ENCODE data around the gene SCRN1. TPM values are rescaled to one million over a fixed set of nuclear protein-coding genes. Genes with fewer than 3 reads are reported as not detected.

Gene SCRN1
- total RNA-seq, 6 donors from 2014 or later = 13.3 to 45.5 (median 30.5) TPM

DNA sequence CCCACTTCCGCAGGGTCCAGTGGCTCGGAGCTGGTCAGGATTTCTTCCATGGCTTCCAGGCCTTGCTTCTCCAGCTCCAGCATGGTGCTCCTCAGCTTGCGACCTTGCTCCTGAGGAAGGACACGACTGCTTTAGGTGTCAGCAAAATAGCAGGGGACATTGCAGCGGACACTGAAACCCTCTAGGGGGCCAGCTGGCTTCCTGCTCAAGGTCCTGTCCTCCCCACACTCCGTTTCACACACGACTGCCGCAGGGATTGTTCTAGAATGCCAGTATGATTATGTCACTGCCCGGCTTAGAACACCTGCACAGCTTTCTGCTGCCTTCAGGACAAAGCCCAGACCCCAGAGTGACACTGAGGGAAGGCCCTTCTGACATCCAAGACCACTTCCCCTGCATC is 65.6 kb downstream of the SCRN1 start:
- Histone ChIP-seq H3K9me3 (no peaks in the 10 kb centered on the region), H3K27me3 (no peaks in the 10 kb centered on the region), H3K36me3 (peaks cover 0 to 17% (median 0%) of the 10 kb centered on the region in 4 donors), H3K4me1 (no peaks in the 10 kb centered on the region), H3K4me3 (no peak overlapping the region), H3K27ac (no peak overlapping the region)
- TF ChIP-seq, protein P1, sequence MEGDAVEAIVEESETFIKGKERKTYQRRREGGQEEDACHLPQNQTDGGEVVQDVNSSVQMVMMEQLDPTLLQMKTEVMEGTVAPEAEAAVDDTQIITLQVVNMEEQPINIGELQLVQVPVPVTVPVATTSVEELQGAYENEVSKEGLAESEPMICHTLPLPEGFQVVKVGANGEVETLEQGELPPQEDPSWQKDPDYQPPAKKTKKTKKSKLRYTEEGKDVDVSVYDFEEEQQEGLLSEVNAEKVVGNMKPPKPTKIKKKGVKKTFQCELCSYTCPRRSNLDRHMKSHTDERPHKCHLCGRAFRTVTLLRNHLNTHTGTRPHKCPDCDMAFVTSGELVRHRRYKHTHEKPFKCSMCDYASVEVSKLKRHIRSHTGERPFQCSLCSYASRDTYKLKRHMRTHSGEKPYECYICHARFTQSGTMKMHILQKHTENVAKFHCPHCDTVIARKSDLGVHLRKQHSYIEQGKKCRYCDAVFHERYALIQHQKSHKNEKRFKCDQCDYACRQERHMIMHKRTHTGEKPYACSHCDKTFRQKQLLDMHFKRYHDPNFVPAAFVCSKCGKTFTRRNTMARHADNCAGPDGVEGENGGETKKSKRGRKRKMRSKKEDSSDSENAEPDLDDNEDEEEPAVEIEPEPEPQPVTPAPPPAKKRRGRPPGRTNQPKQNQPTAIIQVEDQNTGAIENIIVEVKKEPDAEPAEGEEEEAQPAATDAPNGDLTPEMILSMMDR (IDR thresholded peaks at IDR 0.05) = no peak
- TF ChIP-seq EP300 (IDR thresholded peaks at IDR 0.05) (no peak), POLR2A (IDR thresholded peaks at IDR 0.05) (no peak), POLR2AphosphoS5 (IDR thresholded peaks at IDR 0.05) (no peak)
- WGBS, 2 donors = 78 to 100% methylated on average over 2 to 9 of the region's 9 CpGs
- DNase-seq (no peak), ATAC-seq (ENCODE audit: low FRiP score in 2 of 2) (no peak)

DNA sequence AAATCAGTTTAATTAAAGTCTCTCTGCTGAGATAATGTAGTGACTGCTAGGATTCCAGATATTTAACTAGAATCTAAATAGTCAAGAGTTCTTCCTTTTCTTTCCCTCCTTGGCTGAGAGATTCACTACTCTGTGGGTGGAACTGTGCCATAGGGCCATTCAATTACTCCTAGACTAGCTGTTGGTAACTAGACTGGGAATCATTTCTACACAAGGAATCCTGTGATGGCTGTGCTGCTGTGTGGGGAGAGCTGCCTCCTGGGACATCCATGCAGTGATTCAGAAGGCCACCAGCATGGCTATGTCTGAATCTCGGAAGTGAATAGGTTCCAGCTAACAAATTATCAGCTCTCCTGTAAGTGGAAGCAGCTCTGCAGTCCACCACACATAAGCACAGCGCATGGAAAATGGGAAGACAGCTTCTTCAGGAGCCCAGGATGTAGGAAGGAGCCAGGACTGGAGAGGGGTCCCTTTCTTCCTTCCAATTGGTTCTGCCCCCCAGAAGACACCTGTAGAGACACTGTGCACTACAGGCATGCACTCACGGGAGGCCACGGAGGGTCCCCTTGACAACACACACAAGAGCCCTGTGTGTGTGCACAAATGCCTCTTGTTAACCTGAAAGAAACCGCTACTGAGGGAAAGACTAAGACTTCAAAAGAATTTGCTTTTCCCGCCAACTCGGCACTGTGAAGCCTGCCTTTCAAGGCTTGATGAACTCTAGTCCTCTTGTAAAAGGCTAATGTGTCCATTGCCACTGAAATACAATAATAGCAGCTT is 66.5 kb downstream of the SCRN1 start:
- Histone ChIP-seq H3K27me3 (no peaks in the 10 kb centered on the region), H3K4me1 (no peaks in the 10 kb centered on the region), H3K9me3 (no peaks in the 10 kb centered on the region), H3K27ac (no peak overlapping the region), H3K36me3 (peaks cover 0 to 17% (median 0%) of the 10 kb centered on the region in 4 donors), H3K4me3 (no peak overlapping the region)
- TF ChIP-seq POLR2A (IDR thresholded peaks at IDR 0.05) (no peak), POLR2AphosphoS5 (IDR thresholded peaks at IDR 0.05) (no peak), EP300 (IDR thresholded peaks at IDR 0.05) (no peak)
- TF ChIP-seq, protein P1 (IDR thresholded peaks at IDR 0.05) = no peak
- DNase-seq (no peak), ATAC-seq (ENCODE audit: low FRiP score in 2 of 2) (no peak)
- 88 to 90% methylated on average over 7 of the region's 7 CpGs for WGBS, 2 donors

DNA sequence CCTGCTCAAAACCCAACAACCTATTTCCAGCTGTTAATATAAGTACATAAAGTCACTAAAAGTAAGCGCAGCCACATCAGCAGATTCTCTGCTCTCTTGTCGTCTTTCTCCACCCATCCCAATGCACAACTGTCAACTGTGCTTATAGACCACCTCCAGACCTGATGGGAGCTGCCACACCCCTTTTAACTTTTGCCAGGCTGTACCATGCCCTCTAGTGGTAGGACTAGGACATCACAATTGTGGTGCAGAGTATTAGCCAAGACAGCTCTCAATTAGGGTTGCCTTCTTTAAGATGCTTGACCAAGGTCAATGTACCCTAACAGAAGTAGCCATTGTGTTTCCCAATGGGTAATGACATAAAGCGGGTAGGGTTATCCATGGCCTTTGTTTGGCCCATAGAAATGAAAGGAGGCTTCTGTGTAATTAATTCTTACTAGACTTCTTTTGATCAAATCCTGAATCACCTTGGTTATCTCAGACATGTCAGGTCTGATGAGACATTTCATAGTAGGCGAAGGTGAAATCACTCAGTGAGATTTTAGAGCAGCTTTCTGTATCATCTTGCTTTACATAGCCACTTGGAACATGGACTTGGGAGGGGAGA is 68.1 kb downstream of the SCRN1 start:
- WGBS, 2 donors = 51 to 56% methylated on average over 4 of the region's 4 CpGs
- DNase-seq (peak in 1 of 2 donors; percentile 40), ATAC-seq (ENCODE audit: low FRiP score in 2 of 2) (peak; percentile 83 to 88)
- Histone ChIP-seq H3K4me3 (no peak overlapping the region), H3K9me3 (no peaks in the 10 kb centered on the region), H3K4me1 (no peaks in the 10 kb centered on the region), H3K36me3 (peaks cover 0 to 17% (median 0%) of the 10 kb centered on the region in 4 donors), H3K27me3 (no peaks in the 10 kb centered on the region), H3K27ac (no peak overlapping the region)
- no peak for TF ChIP-seq POLR2A (IDR thresholded peaks at IDR 0.05)
- TF ChIP-seq, protein P1 (IDR thresholded peaks at IDR 0.05) = peak; percentile 69 to 85 (median 80)
- no peak for TF ChIP-seq POLR2AphosphoS5 (IDR thresholded peaks at IDR 0.05)
- TF ChIP-seq EP300 (IDR thresholded peaks at IDR 0.05) = no peak

DNA sequence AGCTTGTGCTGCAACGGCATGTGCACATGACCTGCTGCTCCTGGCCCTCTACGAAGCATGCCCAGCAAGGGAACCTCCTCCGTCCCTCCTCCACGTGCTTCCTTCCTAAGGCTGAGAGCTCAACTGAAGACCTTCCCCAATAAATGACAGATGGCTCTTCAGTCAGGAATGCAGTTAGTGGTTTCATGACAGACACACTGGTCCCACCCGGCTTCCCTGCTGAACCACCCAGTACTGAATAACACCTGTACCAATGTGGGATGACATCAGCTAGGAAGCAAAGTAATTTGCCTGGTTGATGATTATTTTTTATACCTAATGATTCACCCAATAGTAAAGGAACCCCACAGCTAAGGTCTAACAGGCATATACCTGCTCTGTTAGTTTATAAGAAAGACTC is 69.1 kb downstream of the SCRN1 start:
- Histone ChIP-seq H3K36me3 (peaks cover 0 to 13% (median 0%) of the 10 kb centered on the region in 4 donors), H3K9me3 (no peaks in the 10 kb centered on the region), H3K27ac (no peak overlapping the region), H3K4me1 (no peaks in the 10 kb centered on the region), H3K4me3 (no peak overlapping the region), H3K27me3 (no peaks in the 10 kb centered on the region)
- no peak for DNase-seq
- 80 to 91% methylated on average over 5 of the region's 5 CpGs for WGBS, 2 donors
- no peak for TF ChIP-seq EP300 (IDR thresholded peaks at IDR 0.05)
- TF ChIP-seq, protein P1 (IDR thresholded peaks at IDR 0.05) = no peak
- no peak for ATAC-seq (ENCODE audit: low FRiP score in 2 of 2)
